HG02870 (cell line): ENCODE measurements around the gene PUSL1.

Experiments used
- ATAC-seq: cut with Tn5 transposase; IDR thresholded peaks from one replicate; pipeline ENCODE4 v1.9.1; 2021; ENCODE audit warnings: mild to moderate bottlenecking, moderate library complexity; ENCODE audit not compliant: unreplicated experiment

The PUSL1 gene

GRCh38 chr1:1335792-1336248, 27.4 kb downstream of the PUSL1 start:
- ATAC-seq: no peak

GRCh38 chr1:1336446-1336845, 28.0 kb downstream of the PUSL1 start:
- no peak for ATAC-seq

- ATAC-seq: no peak
Observed at GRCh38 chr1:1336931-1337792, 28.8 kb downstream of the PUSL1 start.

GRCh38 chr1:1337793-1338147, 29.4 kb downstream of the PUSL1 start:
- no peak for ATAC-seq

- no peak for ATAC-seq
Observed at GRCh38 chr1:1338278-1338677, 29.9 kb downstream of the PUSL1 start.

GRCh38 chr1:1340185-1340584, 31.8 kb downstream of the PUSL1 start:
- no peak for ATAC-seq

GRCh38 chr1:1340791-1341548, 32.6 kb downstream of the PUSL1 start:
- no peak for ATAC-seq

GRCh38 chr1:1341549-1342021, 33.2 kb downstream of the PUSL1 start:
- no peak for ATAC-seq

- no peak for ATAC-seq
Observed at GRCh38 chr1:1342061-1342562, 33.7 kb downstream of the PUSL1 start.

- ATAC-seq: no peak
Observed at GRCh38 chr1:1342584-1343115, 34.3 kb downstream of the PUSL1 start.

GRCh38 chr1:1343811-1344421, 35.5 kb downstream of the PUSL1 start:
- ATAC-seq: no peak

GRCh38 chr1:1344655-1345361, 36.4 kb downstream of the PUSL1 start:
- ATAC-seq: no peak

GRCh38 chr1:1345384-1345783, 37.0 kb downstream of the PUSL1 start:
- no peak for ATAC-seq

GRCh38 chr1:1345860-1346500, 37.6 kb downstream of the PUSL1 start:
- no peak for ATAC-seq

- ATAC-seq: no peak
Observed at GRCh38 chr1:1346501-1346890, 38.1 kb downstream of the PUSL1 start.

GRCh38 chr1:1347026-1347595, 38.7 kb downstream of the PUSL1 start:
- ATAC-seq: no peak

- no peak for ATAC-seq
Observed at GRCh38 chr1:1347663-1348419, 39.4 kb downstream of the PUSL1 start.

GRCh38 chr1:1348420-1349255, 40.2 kb downstream of the PUSL1 start:
- ATAC-seq: peak; percentile 21
